ENCODE data around the gene AGPAT4.

GRCh38 chr6:161194374-161194773, 79.5 kb downstream of the AGPAT4 start:
- no peak for TF ChIP-seq ATF3 (IDR thresholded peaks at IDR 0.05)
- TF ChIP-seq, protein P1, sequence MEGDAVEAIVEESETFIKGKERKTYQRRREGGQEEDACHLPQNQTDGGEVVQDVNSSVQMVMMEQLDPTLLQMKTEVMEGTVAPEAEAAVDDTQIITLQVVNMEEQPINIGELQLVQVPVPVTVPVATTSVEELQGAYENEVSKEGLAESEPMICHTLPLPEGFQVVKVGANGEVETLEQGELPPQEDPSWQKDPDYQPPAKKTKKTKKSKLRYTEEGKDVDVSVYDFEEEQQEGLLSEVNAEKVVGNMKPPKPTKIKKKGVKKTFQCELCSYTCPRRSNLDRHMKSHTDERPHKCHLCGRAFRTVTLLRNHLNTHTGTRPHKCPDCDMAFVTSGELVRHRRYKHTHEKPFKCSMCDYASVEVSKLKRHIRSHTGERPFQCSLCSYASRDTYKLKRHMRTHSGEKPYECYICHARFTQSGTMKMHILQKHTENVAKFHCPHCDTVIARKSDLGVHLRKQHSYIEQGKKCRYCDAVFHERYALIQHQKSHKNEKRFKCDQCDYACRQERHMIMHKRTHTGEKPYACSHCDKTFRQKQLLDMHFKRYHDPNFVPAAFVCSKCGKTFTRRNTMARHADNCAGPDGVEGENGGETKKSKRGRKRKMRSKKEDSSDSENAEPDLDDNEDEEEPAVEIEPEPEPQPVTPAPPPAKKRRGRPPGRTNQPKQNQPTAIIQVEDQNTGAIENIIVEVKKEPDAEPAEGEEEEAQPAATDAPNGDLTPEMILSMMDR (IDR thresholded peaks at IDR 0.05 in 2 of 3, conservative IDR thresholded peaks at IDR 0.05 in 1 of 3; ENCODE audit: borderline replicate concordance in 1 of 3, insufficient read depth in 1 of 3, low read depth in 2 of 3, low read length in 2 of 3), result no peak
- TF ChIP-seq YY1 (IDR thresholded peaks at IDR 0.05; ENCODE audit: extremely low read depth, insufficient replicate concordance, low read depth, low read length), result no peak
- no peak for TF ChIP-seq CEBPB (IDR thresholded peaks at IDR 0.05; ENCODE audit: low read depth)
- TF ChIP-seq, protein P2, sequence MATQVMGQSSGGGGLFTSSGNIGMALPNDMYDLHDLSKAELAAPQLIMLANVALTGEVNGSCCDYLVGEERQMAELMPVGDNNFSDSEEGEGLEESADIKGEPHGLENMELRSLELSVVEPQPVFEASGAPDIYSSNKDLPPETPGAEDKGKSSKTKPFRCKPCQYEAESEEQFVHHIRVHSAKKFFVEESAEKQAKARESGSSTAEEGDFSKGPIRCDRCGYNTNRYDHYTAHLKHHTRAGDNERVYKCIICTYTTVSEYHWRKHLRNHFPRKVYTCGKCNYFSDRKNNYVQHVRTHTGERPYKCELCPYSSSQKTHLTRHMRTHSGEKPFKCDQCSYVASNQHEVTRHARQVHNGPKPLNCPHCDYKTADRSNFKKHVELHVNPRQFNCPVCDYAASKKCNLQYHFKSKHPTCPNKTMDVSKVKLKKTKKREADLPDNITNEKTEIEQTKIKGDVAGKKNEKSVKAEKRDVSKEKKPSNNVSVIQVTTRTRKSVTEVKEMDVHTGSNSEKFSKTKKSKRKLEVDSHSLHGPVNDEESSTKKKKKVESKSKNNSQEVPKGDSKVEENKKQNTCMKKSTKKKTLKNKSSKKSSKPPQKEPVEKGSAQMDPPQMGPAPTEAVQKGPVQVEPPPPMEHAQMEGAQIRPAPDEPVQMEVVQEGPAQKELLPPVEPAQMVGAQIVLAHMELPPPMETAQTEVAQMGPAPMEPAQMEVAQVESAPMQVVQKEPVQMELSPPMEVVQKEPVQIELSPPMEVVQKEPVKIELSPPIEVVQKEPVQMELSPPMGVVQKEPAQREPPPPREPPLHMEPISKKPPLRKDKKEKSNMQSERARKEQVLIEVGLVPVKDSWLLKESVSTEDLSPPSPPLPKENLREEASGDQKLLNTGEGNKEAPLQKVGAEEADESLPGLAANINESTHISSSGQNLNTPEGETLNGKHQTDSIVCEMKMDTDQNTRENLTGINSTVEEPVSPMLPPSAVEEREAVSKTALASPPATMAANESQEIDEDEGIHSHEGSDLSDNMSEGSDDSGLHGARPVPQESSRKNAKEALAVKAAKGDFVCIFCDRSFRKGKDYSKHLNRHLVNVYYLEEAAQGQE (IDR thresholded peaks at IDR 0.05; ENCODE audit: low read depth), result no peak
- TF ChIP-seq RAD21 (IDR thresholded peaks at IDR 0.05; ENCODE audit: low read depth), result no peak
- TF ChIP-seq EZH2phosphoT487 (IDR thresholded peaks at IDR 0.05; ENCODE audit: borderline replicate concordance), result no peak
- no peak for TF ChIP-seq POLR2A (IDR thresholded peaks at IDR 0.05; ENCODE audit: borderline replicate concordance, extremely low read depth, insufficient read depth, insufficient read length)
- TF ChIP-seq ELF1 (IDR thresholded peaks at IDR 0.05; ENCODE audit: borderline replicate concordance, low read depth), result no peak

Data from HCT116 (cell line).